Gastrocnemius medialis (tissue), 4 donors: ENCODE data around the gene CPLANE2.

Experiments used
- CTCF ChIP-seq, 5 experiments: fragments of 450-650 bp in 3 of 5; fragments of 200-600 bp in 2 of 5; sonication (generic) in 2 of 5; IDR thresholded peaks in 4 of 5; conservative IDR thresholded peaks in 1 of 5; 1 replicate in 4 of 5; 2 replicates in 1 of 5; pipeline ENCODE4 v1.5.1; 2016 to 2019; ENCODE audit warnings: antibody characterized with exemption in 5 of 5, mild to moderate bottlenecking in 3 of 5, moderate library complexity in 3 of 5
- POLR2A ChIP-seq, 2 donors: fragments of 450-650 bp; IDR thresholded peaks; one replicate each; pipeline ENCODE4 v1.6.1; 2017; ENCODE audit warnings: antibody characterized with exemption in 2 of 2, mild to moderate bottlenecking in 2 of 2, moderate library complexity in 2 of 2

GRCh38 chr1:16279186-16279585 lies 42.2 kb upstream of the CPLANE2 start:
- TF ChIP-seq CTCF (IDR thresholded peaks at IDR 0.05 in 4 of 5, conservative IDR thresholded peaks at IDR 0.05 in 1 of 5) (no peak), POLR2A (IDR thresholded peaks at IDR 0.05) (no peak)
